GM15510 (cell line): Measurements from ENCODE around the gene IL22RA2.

Experiments used
- POLR2A ChIP-seq: IDR thresholded peaks from 3 replicates; pipeline ENCODE4 v1.6.1; 2011; ENCODE audit warnings: borderline replicate concordance; ENCODE audit not compliant: insufficient read length; ENCODE audit errors: extremely low read depth

Gene IL22RA2

GRCh38 chr6:137123078-137123477 is 50.4 kb downstream of the IL22RA2 start:
- no peak for TF ChIP-seq POLR2A

GRCh38 chr6:137122612-137123011 is 50.8 kb downstream of the IL22RA2 start:
- TF ChIP-seq POLR2A = no peak

GRCh38 chr6:137121401-137121997 is 51.9 kb downstream of the IL22RA2 start:
- no peak for TF ChIP-seq POLR2A

- no peak for TF ChIP-seq POLR2A
These were observed 52.7 kb downstream of the IL22RA2 start for GRCh38 chr6:137120748-137121147.

- TF ChIP-seq POLR2A = no peak
These were observed 54.0 kb downstream of the IL22RA2 start for GRCh38 chr6:137119196-137120104.

- TF ChIP-seq POLR2A = no peak
These were observed 55.9 kb downstream of the IL22RA2 start for GRCh38 chr6:137117581-137117980.

GRCh38 chr6:137116807-137117206 is 56.6 kb downstream of the IL22RA2 start:
- TF ChIP-seq POLR2A = no peak

GRCh38 chr6:137115658-137116057 is 57.8 kb downstream of the IL22RA2 start:
- TF ChIP-seq POLR2A = no peak

GRCh38 chr6:137112067-137112355 is 61.4 kb downstream of the IL22RA2 start:
- TF ChIP-seq POLR2A = no peak

GRCh38 chr6:137111296-137112066 is 62.0 kb downstream of the IL22RA2 start:
- TF ChIP-seq POLR2A = no peak

- TF ChIP-seq POLR2A = no peak
These were observed 65.7 kb downstream of the IL22RA2 start for GRCh38 chr6:137107767-137108105.

GRCh38 chr6:137106183-137106582 is 67.3 kb downstream of the IL22RA2 start:
- no peak for TF ChIP-seq POLR2A

- TF ChIP-seq POLR2A = no peak
These were observed 68.1 kb downstream of the IL22RA2 start for GRCh38 chr6:137105375-137105774.

GRCh38 chr6:137104926-137105325 is 68.5 kb downstream of the IL22RA2 start:
- no peak for TF ChIP-seq POLR2A

- TF ChIP-seq POLR2A = no peak
These were observed 70.5 kb downstream of the IL22RA2 start for GRCh38 chr6:137102851-137103492.

- no peak for TF ChIP-seq POLR2A
These were observed 71.2 kb downstream of the IL22RA2 start for GRCh38 chr6:137102050-137102848.
